HPDE6-E6E7 (cell line): Measurements from ENCODE around the gene GMDS.

Experiments
- DNase-seq: peaks from one replicate; pipeline ENCODE4 v3.0.0; 2011; ENCODE audit warnings: missing footprints; ENCODE audit errors: extremely low spot score

Gene GMDS

GRCh38 chr6:2099870-2100269 lies 145.5 kb downstream of the GMDS start:
- DNase-seq = no peak

- DNase-seq = no peak
Observed at GRCh38 chr6:2097464-2097863, 147.9 kb downstream of the GMDS start.

- no peak for DNase-seq
Observed at GRCh38 chr6:2094642-2095041, 150.8 kb downstream of the GMDS start.

- no peak for DNase-seq
Observed at GRCh38 chr6:2086326-2086965, 159.0 kb downstream of the GMDS start.

GRCh38 chr6:2085657-2086056 lies 159.7 kb downstream of the GMDS start:
- DNase-seq = no peak

GRCh38 chr6:2081155-2082138 lies 164.0 kb downstream of the GMDS start:
- DNase-seq = no peak

- DNase-seq = no peak
Observed at GRCh38 chr6:2078888-2079287, 166.5 kb downstream of the GMDS start.

GRCh38 chr6:2077826-2078225 lies 167.6 kb downstream of the GMDS start:
- no peak for DNase-seq

GRCh38 chr6:2073476-2073875 lies 171.9 kb downstream of the GMDS start:
- DNase-seq = no peak

- no peak for DNase-seq
Observed at GRCh38 chr6:2072453-2072852, 173.0 kb downstream of the GMDS start.

- no peak for DNase-seq
Observed at GRCh38 chr6:2063547-2063946, 181.9 kb downstream of the GMDS start.

GRCh38 chr6:2061880-2062279 lies 183.5 kb downstream of the GMDS start:
- DNase-seq = no peak

- no peak for DNase-seq
Observed at GRCh38 chr6:2055911-2056310, 189.5 kb downstream of the GMDS start.

- no peak for DNase-seq
Observed at GRCh38 chr6:2055143-2055542, 190.3 kb downstream of the GMDS start.

- no peak for DNase-seq
Observed at GRCh38 chr6:2054516-2055067, 190.8 kb downstream of the GMDS start.

- DNase-seq = no peak
Observed at GRCh38 chr6:2053691-2054090, 191.7 kb downstream of the GMDS start.

GRCh38 chr6:2047855-2048254 lies 197.6 kb downstream of the GMDS start:
- no peak for DNase-seq

GRCh38 chr6:2044192-2044591 lies 201.2 kb downstream of the GMDS start:
- no peak for DNase-seq

- DNase-seq = no peak
Observed at GRCh38 chr6:2042956-2043648, 202.3 kb downstream of the GMDS start.

GRCh38 chr6:2038092-2038491 lies 207.3 kb downstream of the GMDS start:
- no peak for DNase-seq

- DNase-seq = no peak
Observed at GRCh38 chr6:2037237-2037926, 208.0 kb downstream of the GMDS start.

- no peak for DNase-seq
Observed at GRCh38 chr6:2036710-2037023, 208.7 kb downstream of the GMDS start.
